K562 (cell line): ENCODE data around the gene PACS1. TPM values are rescaled to one million over a fixed set of nuclear protein-coding genes. Genes with fewer than 3 reads are reported as not detected.

Experiments
- CHAMP1 ChIP-seq: fragments of 450-650 bp; IDR thresholded peaks from 2 replicates; pipeline ENCODE4 v1.6.1; 2016; ENCODE audit warnings: mild to moderate bottlenecking
- DNMT1 ChIP-seq: fragments of 450-650 bp; IDR thresholded peaks from 2 replicates; pipeline ENCODE4 v1.6.1; 2016; ENCODE audit warnings: antibody characterized with exemption, mild to moderate bottlenecking
- GABPA ChIP-seq: fragments of 200-800 bp; sonication (Bioruptor generic); conservative IDR thresholded peaks from 2 replicates; pipeline ENCODE4 v1.6.1; 2016; ENCODE audit warnings: low read depth, missing genetic modification characterization, missing compliant biosample characterization
- U2AF2 ChIP-seq: fragments of 200-400 bp; formaldehyde crosslinking; optimal IDR thresholded peaks from 2 replicates; pipeline ENCODE3; 2017; ENCODE audit warnings: low read depth, mild to moderate bottlenecking, low read length
- ZFP1 ChIP-seq: fragments of 450-650 bp; formaldehyde crosslinking; IDR thresholded peaks from 2 replicates; pipeline ENCODE4 v1.4.0; 2020; ENCODE audit warnings: mild to moderate bottlenecking, mixed read lengths
- ZFP36 ChIP-seq: fragments of 150-350 bp; IDR thresholded peaks from 2 replicates; pipeline ENCODE4 v1.6.1; 2018; ENCODE audit warnings: low read length, low read depth; ENCODE audit not compliant: partially characterized antibody
- ZKSCAN8 ChIP-seq: fragments of 200-800 bp; sonication (Bioruptor generic); IDR thresholded peaks from 2 replicates; pipeline ENCODE4 v1.6.1; 2016; ENCODE audit warnings: missing genetic modification characterization, missing compliant biosample characterization
- ZNF24 ChIP-seq: fragments of 450-650 bp; IDR thresholded peaks from 2 replicates; pipeline ENCODE4 v1.6.1; 2016
- ZNF584 ChIP-seq: fragments of 200-800 bp; sonication (Bioruptor generic); IDR thresholded peaks from 2 replicates; pipeline ENCODE4 v1.6.1; 2016; ENCODE audit warnings: low read depth, mild to moderate bottlenecking, missing genetic modification characterization, missing compliant biosample characterization
- ZNF609 ChIP-seq: sonication (generic); formaldehyde crosslinking; IDR thresholded peaks from 2 replicates; pipeline ENCODE4 v1.8.1; 2023; ENCODE audit warnings: missing genetic modification reagents, mild to moderate bottlenecking, borderline replicate concordance
- polyA plus RNA-seq, 8 experiments: library from polyadenylated mRNA; depleted of rRNA in 4 of 8; stranded (reverse) in 5 of 8; unstranded in 3 of 8; fragments of >200 nt; fragmentation: Nextera tagmentation in 2 of 8; fragmentation: Illumina TruSeq in 1 of 8; extraction: Ambion mirVana in 2 of 8; extraction: Trizol in 1 of 8; gene quantifications; 2 replicates each; pipeline versions ENCODE4 v1.2.1 to v1.2.3, GENCODE V29; 2011 to 2014; ENCODE audit warnings: inconsistent platforms in 1 of 8, missing spikeins in 1 of 8
- total RNA-seq, 7 experiments: library from RNA; depleted of rRNA in 6 of 7; stranded (reverse); fragments of >200 nt in 6 of 7; fragmentation: Illumina TruSeq in 2 of 7; extraction: Trizol in 2 of 7; gene quantifications; 2 replicates each; pipeline versions ENCODE4 v1.2.1 to v1.2.3, GENCODE V29; 2011 to 2021; ENCODE audit warnings: low replicate concordance in 1 of 7
- TF ChIP-seq, protein P1 (sequence below): fragments of 200-800 bp; sonication (Bioruptor generic); IDR thresholded peaks from 2 replicates; pipeline ENCODE4 v1.6.1; 2017; ENCODE audit warnings: missing genetic modification characterization, missing compliant biosample characterization
- TF ChIP-seq, protein P2 (sequence below): IDR thresholded peaks from 2 replicates; pipeline ENCODE4 v1.6.1; 2016; ENCODE audit warnings: missing genetic modification characterization, missing compliant biosample characterization
- TF ChIP-seq, protein P3 (sequence below): fragments of 450-650 bp; IDR thresholded peaks from 2 replicates; pipeline ENCODE4 v1.7.0; 2016; ENCODE audit warnings: borderline replicate concordance

Gene PACS1
- total and polyA plus RNA-seq, 9 of the 15 experiments (the other 6 are each of a cell fraction or from before 2014, with no cell fraction given) = 0.34 to 28.1 (median 8.5) TPM

DNA sequence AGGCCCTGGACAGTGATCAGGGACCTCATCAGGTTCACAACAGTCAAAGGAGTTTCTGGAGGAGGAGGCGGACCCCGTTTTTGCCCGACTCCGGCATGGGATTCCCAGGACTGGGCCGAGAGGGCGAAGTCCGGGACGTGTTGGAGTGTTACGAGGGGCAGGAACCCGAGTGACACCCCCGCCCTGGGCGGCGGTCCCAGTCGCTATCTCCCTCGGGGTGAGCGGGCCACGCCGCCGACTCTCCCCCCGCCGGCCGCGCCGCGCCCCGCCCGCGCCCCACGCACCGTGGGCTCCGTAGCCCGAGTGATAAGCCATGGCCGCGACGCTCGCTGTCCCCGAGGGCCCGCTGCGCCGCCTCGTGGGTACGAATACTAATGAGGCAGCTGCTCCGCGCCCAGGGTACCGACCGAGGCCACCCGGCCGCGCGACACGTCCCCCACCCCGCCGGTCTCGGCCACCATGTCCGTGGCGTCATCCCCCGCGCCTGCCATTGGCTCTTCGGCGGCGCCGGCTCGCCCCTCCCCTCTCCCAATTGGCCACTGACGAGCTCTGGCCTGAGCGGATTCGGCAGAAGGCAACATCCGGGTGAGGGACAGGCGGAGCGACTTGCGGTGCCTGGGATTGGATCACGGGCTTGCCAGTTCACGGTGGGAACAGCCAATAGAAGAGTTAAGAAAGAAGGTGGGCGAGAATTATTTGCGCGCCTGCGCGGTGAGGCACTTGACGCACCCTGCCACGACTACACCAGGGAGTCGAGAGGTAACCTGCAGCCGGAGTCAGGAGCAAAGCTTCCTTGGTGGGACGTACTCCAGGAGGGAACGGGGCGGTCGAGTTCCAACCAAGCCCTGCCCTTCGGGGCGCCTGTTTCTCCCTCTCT is 218.8 kb downstream of the PACS1 start, which contains the start of gene YIF1A (continued):
- TF ChIP-seq ZFP1 (CRISPR knock-in tag) (no peak), U2AF2 (no peak), DNMT1 (no peak), ZFP36 (no peak), CHAMP1 (no peak), ZNF609 (CRISPR knock-in tag) (no peak), ZNF584 (0 out of 2 replicates have a peak, but pooled peaks have one; percentile 56), ZKSCAN8 (CRISPR knock-in tag) (no peak), GABPA (peak; percentile 91), ZNF24 (no peak)
- TF ChIP-seq, protein P1, sequence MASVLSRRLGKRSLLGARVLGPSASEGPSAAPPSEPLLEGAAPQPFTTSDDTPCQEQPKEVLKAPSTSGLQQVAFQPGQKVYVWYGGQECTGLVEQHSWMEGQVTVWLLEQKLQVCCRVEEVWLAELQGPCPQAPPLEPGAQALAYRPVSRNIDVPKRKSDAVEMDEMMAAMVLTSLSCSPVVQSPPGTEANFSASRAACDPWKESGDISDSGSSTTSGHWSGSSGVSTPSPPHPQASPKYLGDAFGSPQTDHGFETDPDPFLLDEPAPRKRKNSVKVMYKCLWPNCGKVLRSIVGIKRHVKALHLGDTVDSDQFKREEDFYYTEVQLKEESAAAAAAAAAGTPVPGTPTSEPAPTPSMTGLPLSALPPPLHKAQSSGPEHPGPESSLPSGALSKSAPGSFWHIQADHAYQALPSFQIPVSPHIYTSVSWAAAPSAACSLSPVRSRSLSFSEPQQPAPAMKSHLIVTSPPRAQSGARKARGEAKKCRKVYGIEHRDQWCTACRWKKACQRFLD (CRISPR knock-in tag) = peak; percentile 61; the same call in 1 of the 2 replicates
- TF ChIP-seq, protein P2, sequence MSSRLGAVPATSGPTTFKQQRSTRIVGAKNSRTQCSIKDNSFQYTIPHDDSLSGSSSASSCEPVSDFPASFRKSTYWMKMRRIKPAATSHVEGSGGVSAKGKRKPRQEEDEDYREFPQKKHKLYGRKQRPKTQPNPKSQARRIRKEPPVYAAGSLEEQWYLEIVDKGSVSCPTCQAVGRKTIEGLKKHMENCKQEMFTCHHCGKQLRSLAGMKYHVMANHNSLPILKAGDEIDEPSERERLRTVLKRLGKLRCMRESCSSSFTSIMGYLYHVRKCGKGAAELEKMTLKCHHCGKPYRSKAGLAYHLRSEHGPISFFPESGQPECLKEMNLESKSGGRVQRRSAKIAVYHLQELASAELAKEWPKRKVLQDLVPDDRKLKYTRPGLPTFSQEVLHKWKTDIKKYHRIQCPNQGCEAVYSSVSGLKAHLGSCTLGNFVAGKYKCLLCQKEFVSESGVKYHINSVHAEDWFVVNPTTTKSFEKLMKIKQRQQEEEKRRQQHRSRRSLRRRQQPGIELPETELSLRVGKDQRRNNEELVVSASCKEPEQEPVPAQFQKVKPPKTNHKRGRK (tag) = no peak
- TF ChIP-seq, protein P3, sequence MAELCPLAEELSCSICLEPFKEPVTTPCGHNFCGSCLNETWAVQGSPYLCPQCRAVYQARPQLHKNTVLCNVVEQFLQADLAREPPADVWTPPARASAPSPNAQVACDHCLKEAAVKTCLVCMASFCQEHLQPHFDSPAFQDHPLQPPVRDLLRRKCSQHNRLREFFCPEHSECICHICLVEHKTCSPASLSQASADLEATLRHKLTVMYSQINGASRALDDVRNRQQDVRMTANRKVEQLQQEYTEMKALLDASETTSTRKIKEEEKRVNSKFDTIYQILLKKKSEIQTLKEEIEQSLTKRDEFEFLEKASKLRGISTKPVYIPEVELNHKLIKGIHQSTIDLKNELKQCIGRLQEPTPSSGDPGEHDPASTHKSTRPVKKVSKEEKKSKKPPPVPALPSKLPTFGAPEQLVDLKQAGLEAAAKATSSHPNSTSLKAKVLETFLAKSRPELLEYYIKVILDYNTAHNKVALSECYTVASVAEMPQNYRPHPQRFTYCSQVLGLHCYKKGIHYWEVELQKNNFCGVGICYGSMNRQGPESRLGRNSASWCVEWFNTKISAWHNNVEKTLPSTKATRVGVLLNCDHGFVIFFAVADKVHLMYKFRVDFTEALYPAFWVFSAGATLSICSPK = no peak
